ENCODE measurements around the gene GRB7.

DNA sequence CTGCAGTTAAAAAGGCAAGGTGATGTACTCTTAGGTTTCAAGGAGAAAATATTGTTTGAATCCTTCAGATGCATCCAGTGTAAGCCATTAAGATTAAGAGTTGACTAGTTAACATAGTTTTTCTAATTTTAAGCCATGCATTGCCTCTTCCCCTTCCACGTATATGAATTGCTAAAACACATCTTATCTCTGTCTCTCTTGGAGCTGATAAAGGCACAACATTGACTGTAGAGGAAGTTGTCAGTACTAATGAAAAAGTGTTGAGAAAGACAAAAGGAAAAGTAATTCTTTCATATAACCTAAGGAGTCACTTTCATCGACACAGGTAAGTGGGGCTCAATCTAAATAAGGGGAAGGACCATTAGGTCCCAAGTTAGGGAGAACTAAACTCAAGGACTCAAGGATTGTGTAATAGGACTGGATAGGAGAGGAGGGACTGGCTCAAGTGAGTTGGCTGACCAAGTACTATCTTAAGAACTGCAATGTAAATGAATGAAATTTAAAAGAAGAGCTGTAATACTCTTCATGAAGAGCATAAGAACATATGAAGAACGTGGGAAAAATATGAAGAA lies 55.6 kb downstream of the GRB7 start:
- TF ChIP-seq, protein P1, sequence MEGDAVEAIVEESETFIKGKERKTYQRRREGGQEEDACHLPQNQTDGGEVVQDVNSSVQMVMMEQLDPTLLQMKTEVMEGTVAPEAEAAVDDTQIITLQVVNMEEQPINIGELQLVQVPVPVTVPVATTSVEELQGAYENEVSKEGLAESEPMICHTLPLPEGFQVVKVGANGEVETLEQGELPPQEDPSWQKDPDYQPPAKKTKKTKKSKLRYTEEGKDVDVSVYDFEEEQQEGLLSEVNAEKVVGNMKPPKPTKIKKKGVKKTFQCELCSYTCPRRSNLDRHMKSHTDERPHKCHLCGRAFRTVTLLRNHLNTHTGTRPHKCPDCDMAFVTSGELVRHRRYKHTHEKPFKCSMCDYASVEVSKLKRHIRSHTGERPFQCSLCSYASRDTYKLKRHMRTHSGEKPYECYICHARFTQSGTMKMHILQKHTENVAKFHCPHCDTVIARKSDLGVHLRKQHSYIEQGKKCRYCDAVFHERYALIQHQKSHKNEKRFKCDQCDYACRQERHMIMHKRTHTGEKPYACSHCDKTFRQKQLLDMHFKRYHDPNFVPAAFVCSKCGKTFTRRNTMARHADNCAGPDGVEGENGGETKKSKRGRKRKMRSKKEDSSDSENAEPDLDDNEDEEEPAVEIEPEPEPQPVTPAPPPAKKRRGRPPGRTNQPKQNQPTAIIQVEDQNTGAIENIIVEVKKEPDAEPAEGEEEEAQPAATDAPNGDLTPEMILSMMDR (IDR thresholded peaks at IDR 0.05) = no peak
- no peak for TF ChIP-seq POLR2AphosphoS5 (IDR thresholded peaks at IDR 0.05)
- no peak for TF ChIP-seq POLR2A (IDR thresholded peaks at IDR 0.05)
